H9 (cell line): ENCODE data around the gene ARSG. TPM values are rescaled to one million over a fixed set of nuclear protein-coding genes. Genes with fewer than 3 reads are reported as not detected.

Experiments used
- DNase-seq: peaks from one replicate; pipeline ENCODE4 v3.0.0-alpha.2; 2017
- H2AFZ ChIP-seq: one replicate; pipeline ENCODE4 v1.6.1; 2013; ENCODE audit warnings: mild to moderate bottlenecking, low read length, control low read depth, moderate library complexity
- H2AK5ac ChIP-seq: 2 replicates; pipeline ENCODE4 v1.6.1; 2013; ENCODE audit warnings: low read length, control low read depth, mixed read lengths; ENCODE audit not compliant: insufficient read length
- H2BK120ac ChIP-seq: one replicate; pipeline ENCODE4 v1.6.1; 2013; ENCODE audit warnings: low read depth, mild to moderate bottlenecking, low read length, control low read depth, inconsistent platforms; ENCODE audit not compliant: poor library complexity, severe bottlenecking
- H2BK12ac ChIP-seq: 2 replicates; pipeline ENCODE4 v1.6.1; 2013; ENCODE audit warnings: low read length, control low read depth, mixed read lengths, low read depth; ENCODE audit not compliant: insufficient read length
- H2BK15ac ChIP-seq: 2 replicates; pipeline ENCODE4 v1.6.1; 2013; ENCODE audit warnings: low read depth, low read length, control low read depth
- H2BK20ac ChIP-seq: one replicate; pipeline ENCODE4 v1.6.1; 2013; ENCODE audit warnings: low read depth, mild to moderate bottlenecking, low read length, control low read depth, inconsistent platforms; ENCODE audit not compliant: poor library complexity, severe bottlenecking
- H2BK5ac ChIP-seq: 2 replicates; pipeline ENCODE4 v1.6.1; 2013; ENCODE audit warnings: low read length, control low read depth, mixed read lengths; ENCODE audit not compliant: insufficient read length
- H3K14ac ChIP-seq: 2 replicates; pipeline ENCODE4 v1.6.1; 2013; ENCODE audit warnings: low read length, control low read depth; ENCODE audit not compliant: insufficient read depth
- H3K18ac ChIP-seq: 2 replicates; pipeline ENCODE4 v1.6.1; 2013; ENCODE audit warnings: low read depth, mild to moderate bottlenecking, mixed read lengths, low read length, control low read depth; ENCODE audit not compliant: insufficient read length
- H3K23ac ChIP-seq: 2 replicates; pipeline ENCODE4 v1.6.1; 2013; ENCODE audit warnings: low read length, control low read depth, mixed read lengths, low read depth; ENCODE audit not compliant: insufficient read length
- H3K23me2 ChIP-seq: 2 replicates; pipeline ENCODE4 v1.6.1; 2013; ENCODE audit warnings: low read depth, mild to moderate bottlenecking, mixed read lengths, low read length, control low read depth; ENCODE audit not compliant: insufficient read length, poor library complexity, severe bottlenecking
- H3K27ac ChIP-seq: 2 replicates; pipeline ENCODE4 v1.5.1; 2013; ENCODE audit warnings: low read length, control low read depth, mixed read lengths, low read depth; ENCODE audit not compliant: insufficient read length
- H3K27me3 ChIP-seq: 2 replicates; pipeline ENCODE4 v1.6.1; 2013; ENCODE audit warnings: low read length, control low read depth, inconsistent platforms; ENCODE audit not compliant: insufficient read depth
- H3K4ac ChIP-seq: 2 replicates; pipeline ENCODE4 v1.6.1; 2013; ENCODE audit warnings: low read depth, mild to moderate bottlenecking, control low read depth, inconsistent platforms, low read length, moderate library complexity
- H3K4me1 ChIP-seq: 2 replicates; pipeline ENCODE4 v1.6.1; 2013; ENCODE audit warnings: low read length, control low read depth, inconsistent platforms; ENCODE audit not compliant: insufficient read depth
- H3K4me2 ChIP-seq: 2 replicates; pipeline ENCODE4 v1.6.1; 2013; ENCODE audit warnings: low read length, control low read depth, mixed read lengths; ENCODE audit not compliant: insufficient read length, insufficient read depth
- H3K56ac ChIP-seq: 2 replicates; pipeline ENCODE4 v1.6.1; 2013; ENCODE audit warnings: low read depth, mild to moderate bottlenecking, mixed read lengths, low read length, control low read depth; ENCODE audit not compliant: insufficient read length
- H3K79me1 ChIP-seq: 2 replicates; pipeline ENCODE4 v1.6.1; 2013; ENCODE audit warnings: low read depth, mild to moderate bottlenecking, moderate library complexity, low read length, control low read depth, inconsistent platforms; ENCODE audit not compliant: insufficient read depth, poor library complexity, severe bottlenecking
- H3K79me2 ChIP-seq: 2 replicates; pipeline ENCODE4 v1.6.1; 2013; ENCODE audit warnings: low read length, control low read depth, inconsistent platforms; ENCODE audit not compliant: insufficient read depth
- H3K9ac ChIP-seq: 2 replicates; pipeline ENCODE4 v1.6.1; 2013; ENCODE audit warnings: low read length, control low read depth, mixed read lengths; ENCODE audit not compliant: insufficient read length; ENCODE audit errors: extremely low read depth
- H3K9me3 ChIP-seq: one replicate; pipeline ENCODE4 v1.6.1; 2013; ENCODE audit warnings: low read depth, low read length, inconsistent platforms; ENCODE audit not compliant: control insufficient read depth
- H3T11ph ChIP-seq: one replicate; pipeline ENCODE4 v1.6.1; 2013; ENCODE audit warnings: mild to moderate bottlenecking, low read length, control low read depth, inconsistent platforms
- H4K20me1 ChIP-seq: one replicate; pipeline ENCODE4 v1.6.1; 2013; ENCODE audit not compliant: control insufficient read depth, insufficient read length, insufficient read depth
- H4K5ac ChIP-seq: 2 replicates; pipeline ENCODE4 v1.6.1; 2013; ENCODE audit warnings: low read depth, mild to moderate bottlenecking, mixed read lengths, low read length, control low read depth; ENCODE audit not compliant: insufficient read length
- H4K8ac ChIP-seq: replicated peaks from 2 replicates; pipeline ENCODE4 v1.6.1; 2013; ENCODE audit warnings: low read length, control low read depth, mixed read lengths, low read depth; ENCODE audit not compliant: insufficient read length
- H4K91ac ChIP-seq: 2 replicates; pipeline ENCODE4 v1.6.1; 2013; ENCODE audit warnings: low read depth, mild to moderate bottlenecking, moderate library complexity, mixed read lengths, low read length, control low read depth; ENCODE audit not compliant: insufficient read length
- H3K27ac Mint-ChIP-seq, 3 experiments: 2 replicates in 2 of 3; 3 replicates in 1 of 3; pipeline ENCODE4 v1.8.0; 2020 to 2021; ENCODE audit warnings: mixed read lengths in 3 of 3, mild to moderate bottlenecking in 1 of 3, moderate library complexity in 1 of 3
- H3K27me3 Mint-ChIP-seq: 2 replicates; pipeline ENCODE4 v1.8.0; 2021; ENCODE audit warnings: low read depth, mild to moderate bottlenecking, moderate library complexity, mixed read lengths
- H3K36me3 Mint-ChIP-seq, 3 experiments: 2 replicates in 2 of 3; 3 replicates in 1 of 3; pipeline ENCODE4 v1.8.0; 2020 to 2021; ENCODE audit warnings: low read depth in 3 of 3, mixed read lengths in 3 of 3; ENCODE audit not compliant: insufficient read depth in 1 of 3
- H3K4me1 Mint-ChIP-seq, 2 experiments: 2 replicates each; pipeline ENCODE4 v1.8.0; 2020; ENCODE audit warnings: mixed read lengths in 2 of 2
- H3K4me3 Mint-ChIP-seq, 2 experiments: 2 replicates in 1 of 2; 3 replicates in 1 of 2; pipeline ENCODE4 v1.8.0; 2020 to 2021; ENCODE audit warnings: mild to moderate bottlenecking in 2 of 2, mixed read lengths in 2 of 2, moderate library complexity in 1 of 2
- H3K9me3 Mint-ChIP-seq, 2 experiments: 2 replicates in 1 of 2; 3 replicates in 1 of 2; pipeline ENCODE4 v1.8.0; 2020; ENCODE audit warnings: mild to moderate bottlenecking in 2 of 2, mixed read lengths in 2 of 2, moderate library complexity in 1 of 2
- CTCF ChIP-seq: fragments of 200-600 bp; sonication (generic); conservative IDR thresholded peaks from 3 replicates; pipeline ENCODE4 v1.8.0; 2021; ENCODE audit warnings: antibody characterized with exemption, mild to moderate bottlenecking
- WGBS: extraction: QIAGEN DNeasy Blood & Tissue Kit; methylation state at CpG from one replicate; pipeline ENCODE4 v1.1.7; 2013; ENCODE audit warnings: missing lambda C conversion rate, low lambda C conversion rate, mixed read lengths; ENCODE audit not compliant: insufficient read length; ENCODE audit errors: extremely low coverage; 5-methylcytosine and 5-hydroxymethylcytosine counted together
- total RNA-seq: library from RNA; stranded (reverse); gene quantifications from 2 replicates; pipeline ENCODE4 v1.2.1, GENCODE V29; 2021

The ARSG gene
- total RNA-seq, 1 experiment from 2014 or later = 3.6 TPM

DNA sequence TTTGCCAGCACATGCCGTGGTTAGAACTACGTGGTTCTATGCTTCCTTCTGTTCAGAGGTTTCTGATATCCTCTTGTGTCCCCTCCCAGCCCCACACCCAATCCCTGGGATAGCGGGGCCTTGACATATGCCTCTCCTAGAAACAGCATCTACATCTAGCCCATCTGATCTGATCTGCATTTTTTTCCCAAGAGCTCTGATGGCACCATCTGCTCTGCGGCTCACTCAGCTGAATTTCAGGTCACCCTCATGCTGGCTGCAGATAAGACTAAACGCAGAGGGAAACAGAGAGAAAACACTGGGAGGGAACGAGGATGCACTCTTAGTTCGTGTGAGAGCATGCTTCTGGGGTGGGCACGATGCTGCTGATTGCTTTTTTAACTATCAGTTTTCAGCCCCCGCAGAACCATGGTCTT is 155.3 kb downstream of the ARSG start:
- Mint-ChIP-seq H3K9me3 (no peaks in the 10 kb centered on the region), H3K4me3 (no peak overlapping the region), H3K36me3 (peaks cover 15 to 20% (median 18%) of the 10 kb centered on the region in 3 experiments; a peak in 6 of 7 replicates), H3K4me1 (no peaks in the 10 kb centered on the region), H3K27me3 (no peaks in the 10 kb centered on the region), H3K27ac (peak overlapping the region in 2 of 3 experiments; percentile 57 to 70; a peak in 3 of 7 replicates)
- no peak overlapping the region for H3K14ac ChIP-seq
- no peaks in the 10 kb centered on the region for H3K23me2 ChIP-seq
- no peak overlapping the region for H3K23ac ChIP-seq
- H3K18ac ChIP-seq = no peak overlapping the region
- no peaks in the 10 kb centered on the region for H3K79me1 ChIP-seq
- no peak for TF ChIP-seq CTCF
- no peak overlapping the region for H2AK5ac ChIP-seq
- no peaks in the 10 kb centered on the region for H3K9me3 ChIP-seq
- H3K4me2 ChIP-seq = no peak overlapping the region
- H3K4ac ChIP-seq = no peak overlapping the region
- H4K5ac ChIP-seq = no peak overlapping the region
- no peak overlapping the region for H3K27ac ChIP-seq
- no peak overlapping the region for H3T11ph ChIP-seq
- no peak overlapping the region for H2AFZ ChIP-seq
- no peak overlapping the region for H2BK20ac ChIP-seq
- H4K20me1 ChIP-seq = no peaks in the 10 kb centered on the region
- H2BK12ac ChIP-seq = no peak overlapping the region
- DNase-seq = no peak
- no peak overlapping the region for H4K91ac ChIP-seq
- H3K9ac ChIP-seq = no peak overlapping the region
- no peak overlapping the region for H2BK5ac ChIP-seq
- H3K79me2 ChIP-seq = no peaks in the 10 kb centered on the region
- no peak overlapping the region for H2BK120ac ChIP-seq
- no peak overlapping the region for H4K8ac ChIP-seq
- H3K4me1 ChIP-seq = no peaks in the 10 kb centered on the region
- whole genome bisulfite sequencing = no CpG with 5 or more reads among the region's 9 CpGs
- H3K27me3 ChIP-seq = no peaks in the 10 kb centered on the region; the same call in 1 of the 2 replicates
- H2BK15ac ChIP-seq = no peak overlapping the region
- no peak overlapping the region for H3K56ac ChIP-seq
